ENCODE results near the gene YARS1.

The YARS1 gene

GRCh38 chr1:32817159-32817814 lies at the start of gene YARS1, which contains the start of gene S100PBP:
YARS1 (minus strand) TSS chr1:32817358; CDS start chr1:32817244, 114 bp downstream.
S100PBP (plus strand) TSS chr1:32817653; CDS start chr1:32826100, 8,447 bp downstream.
- DNase-seq: peak; percentile 95 to 98

- DNase-seq: no peak
These were observed 48.7 kb upstream of the YARS1 start for GRCh38 chr1:32865639-32866405.

- no peak for DNase-seq
These were observed 47.3 kb upstream of the YARS1 start for GRCh38 chr1:32864375-32865019.

- no peak for DNase-seq
These were observed 46.7 kb upstream of the YARS1 start for GRCh38 chr1:32863881-32864245.

- no peak for DNase-seq
These were observed 46.2 kb upstream of the YARS1 start for GRCh38 chr1:32863218-32863880.

GRCh38 chr1:32861904-32862695 lies 44.9 kb upstream of the YARS1 start:
- no peak for DNase-seq

GRCh38 chr1:32860566-32860965 lies 43.4 kb upstream of the YARS1 start:
- DNase-seq: no peak

- no peak for DNase-seq
These were observed 42.8 kb upstream of the YARS1 start for GRCh38 chr1:32859915-32860314.

- DNase-seq: no peak
These were observed 41.6 kb upstream of the YARS1 start for GRCh38 chr1:32858791-32859190.

- no peak for DNase-seq
These were observed 41.0 kb upstream of the YARS1 start for GRCh38 chr1:32858136-32858535.

GRCh38 chr1:32855861-32856617 lies 38.9 kb upstream of the YARS1 start:
- DNase-seq: no peak

- no peak for DNase-seq
These were observed 31.4 kb upstream of the YARS1 start for GRCh38 chr1:32848354-32849063.

GRCh38 chr1:32831878-32832277 lies 14.7 kb upstream of the YARS1 start:
- DNase-seq: no peak

- no peak for DNase-seq
These were observed 13.1 kb upstream of the YARS1 start for GRCh38 chr1:32830092-32830852.

GRCh38 chr1:32828341-32828740 lies 11.2 kb upstream of the YARS1 start:
- DNase-seq: no peak

GRCh38 chr1:32825181-32825580 lies 8.0 kb upstream of the YARS1 start:
- DNase-seq: no peak

GRCh38 chr1:32818804-32819541 lies 1.8 kb upstream of the YARS1 start:
- DNase-seq: no peak

GRCh38 chr1:32817815-32818786 lies 943 bp upstream of the YARS1 start:
- peak; percentile 65 to 71 for DNase-seq

Data from NCI-H1930 (cell line).